ENCODE measurements around the gene CYP26B1. TPM values are rescaled to one million over a fixed set of nuclear protein-coding genes. Genes with fewer than 3 reads are reported as not detected.

CYP26B1 gene
- total and polyA plus RNA-seq, 2 of the 8 experiments (the other 6 are each of a cell fraction or from before 2014, with no cell fraction given) = 0.06 to 0.69 TPM

- TF ChIP-seq GABPA (IDR thresholded peaks at IDR 0.05; ENCODE audit: borderline replicate concordance, insufficient read depth, low read length) (no peak), CTBP2 (IDR thresholded peaks at IDR 0.05; ENCODE audit: borderline replicate concordance, insufficient read depth, insufficient read length, low read length) (no peak), BCL11A (IDR thresholded peaks at IDR 0.05; ENCODE audit: low read depth in 2 of 2, low read length in 2 of 2) (no peak), POU5F1 (IDR thresholded peaks at IDR 0.05; ENCODE audit: low read depth, low read length) (no peak), RNF2 (IDR thresholded peaks at IDR 0.05; ENCODE audit: borderline replicate concordance, low read depth, low read length, missing control alignments, poor library complexity, severe bottlenecking) (peak; percentile 56), KDM1A (IDR thresholded peaks at IDR 0.05; ENCODE audit: borderline replicate concordance, low read length) (no peak), SP4 (IDR thresholded peaks at IDR 0.05; ENCODE audit: low read length) (no peak)
- Histone ChIP-seq H4K20me1 (replicated peaks in 1 of 2; ENCODE audit: control insufficient read depth in 1 of 2, insufficient read depth in 2 of 2, low read length in 2 of 2) (peaks cover 0 to 15% of the 10 kb centered on the region in 2 experiments), H3K14ac (ENCODE audit: insufficient read length) (no peak overlapping the region), H3K23me2 (ENCODE audit: low read depth, low read length) (peaks cover 27% of the 10 kb centered on the region), H2AFZ (ENCODE audit: low read length) (no peak overlapping the region), H4K8ac (ENCODE audit: extremely low read depth, insufficient read depth, low read length) (no peak overlapping the region), H3K56ac (replicated peaks; ENCODE audit: insufficient read length, low read depth, low read length) (no peak overlapping the region), H3K79me2 (ENCODE audit: control insufficient read depth in 1 of 2, insufficient read depth in 2 of 2, low read length in 2 of 2) (no peaks in the 10 kb centered on the region), H3K4ac (replicated peaks; ENCODE audit: insufficient read length, low read depth, low read length) (no peak overlapping the region), H3K36me3 (ENCODE audit: control insufficient read depth in 2 of 4, insufficient read depth in 4 of 4, low read length in 3 of 4) (no peaks in the 10 kb centered on the region), H4K5ac (ENCODE audit: insufficient read length, low read depth, low read length) (no peak overlapping the region), H3K23ac (ENCODE audit: insufficient read length) (no peak overlapping the region), H3K18ac (ENCODE audit: extremely low read depth, low read length) (peak overlapping the region; percentile 48; the same call in 1 of the 2 replicates), H2BK15ac (ENCODE audit: low read length) (no peak overlapping the region), H3K27me3 (replicated peaks in 1 of 4; ENCODE audit: control insufficient read depth in 3 of 4, extremely low read depth in 1 of 4, insufficient read depth in 3 of 4, low read length in 3 of 4) (peaks cover 48 to 80% (median 72%) of the 10 kb centered on the region in 4 experiments), H3K4me3 (ENCODE audit: extremely low read depth in 1 of 4, insufficient read depth in 2 of 4, low read depth in 3 of 4, low read length in 4 of 4) (peak overlapping the region; percentile 40 to 68 (median 48)), H2BK120ac (replicated peaks; ENCODE audit: low read depth, low read length) (no peak overlapping the region), H2BK20ac (ENCODE audit: low read length) (no peak overlapping the region), H2BK5ac (ENCODE audit: low read depth, low read length) (no peak overlapping the region), H3K9me3 (ENCODE audit: insufficient read depth in 2 of 2, low read depth in 1 of 2, low read length in 1 of 2) (no peaks in the 10 kb centered on the region; a peak in 1 of 4 replicates), H3K9ac (replicated peaks in 1 of 4; ENCODE audit: extremely low read depth in 1 of 4, low read depth in 3 of 4, low read length in 3 of 4) (no peak overlapping the region), H4K91ac (replicated peaks; ENCODE audit: insufficient read length, low read length) (no peak overlapping the region), H3K4me2 (ENCODE audit: insufficient read depth in 1 of 2, low read depth in 2 of 2, low read length in 2 of 2) (peak overlapping the region; percentile 62 to 95), H3K27ac (ENCODE audit: low read depth, low read length) (no peak overlapping the region), H3K4me1 (replicated peaks in 1 of 4; ENCODE audit: control insufficient read depth in 3 of 4, insufficient read depth in 4 of 4, low read length in 3 of 4) (peaks cover 7 to 38% (median 23%) of the 10 kb centered on the region in 4 experiments), H2AK5ac (ENCODE audit: low read depth, low read length) (no peak overlapping the region), H2BK12ac (ENCODE audit: low read depth, low read length) (no peak overlapping the region), H3K79me1 (ENCODE audit: low read depth, low read length) (no peaks in the 10 kb centered on the region)
- 0% methylated on average over 20 of the region's 68 CpGs; no CpG with 5 or more reads in 1 of the 2 experiments for WGBS, 2 experiments (ENCODE audit: extremely low coverage in 1 of 2, insufficient coverage in 1 of 2, insufficient read length in 1 of 2, insufficient replicate concordance in 2 of 2, low coverage in 1 of 2, low lambda C conversion rate in 2 of 2, missing lambda C conversion rate in 1 of 2)
- ChIA-PET POLR2A (ENCODE audit: partially characterized antibody) (no interaction called here), CTCF (ENCODE audit: partially characterized antibody) (interaction anchor here (0.6 to 7.0 kb wide), 10 partner anchors 13 to 598 kb away, joined by 3 to 115 read pairs (median 3); no protein-coding TSS in a partner anchor)
- DNase-seq (ENCODE audit: low read depth in 1 of 2, low spot score in 2 of 2) = peak in 1 of 2 experiments; percentile 60
- FAIRE-seq = no peak
These were observed 558 bp upstream of the CYP26B1 start for GRCh38 chr2:72148003-72148836.

Measured in H1 (cell line).